ENCODE results near the gene BRMS1. TPM values are rescaled to one million over a fixed set of nuclear protein-coding genes. Genes with fewer than 3 reads are reported as not detected.

Gene BRMS1
- total RNA-seq, 1 experiment from 2014 or later, result 80.5 TPM

DNA sequence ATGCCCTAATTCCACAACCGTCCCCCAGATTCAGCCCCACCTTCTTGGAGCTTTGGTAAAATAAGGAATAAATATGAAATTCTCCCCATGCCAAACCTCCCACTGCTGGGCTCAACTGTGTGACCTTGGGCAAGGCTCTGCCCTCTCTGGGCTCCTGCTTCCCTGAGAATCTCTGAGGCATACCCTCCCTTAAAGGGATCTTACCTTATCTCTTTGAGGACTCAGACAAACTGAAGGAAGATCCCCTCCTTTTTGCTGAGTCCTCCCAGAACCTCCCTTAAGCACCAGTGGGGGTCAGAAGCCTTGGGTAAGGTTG is 30.8 kb downstream of the BRMS1 start:
- DNase-seq (ENCODE audit: low read depth, low spot score) (no peak), ATAC-seq (no peak)
- in situ Hi-C loops (cut with HindIII; ENCODE audit: low pct_unique_long_range_greater_than_20kb, low sequenced_read_pairs), result no loop called here
- ChIA-PET CTCF (no interaction called here), POLR2A (no interaction called here)
- Histone ChIP-seq H3K27me3 (ENCODE audit: control insufficient read depth, insufficient read depth, low read length) (no peaks in the 10 kb centered on the region), H3K9me3 (ENCODE audit: control insufficient read depth, insufficient read depth, low read depth, low read length) (no peaks in the 10 kb centered on the region), H3K4me3 (ENCODE audit: low read depth in 2 of 2, low read length in 2 of 2) (no peak overlapping the region), H3K4me1 (ENCODE audit: control insufficient read depth, insufficient read depth, low read length) (peaks cover 10% of the 10 kb centered on the region), H3K27ac (ENCODE audit: low read length) (no peak overlapping the region), H3K36me3 (ENCODE audit: control insufficient read depth, insufficient read depth, low read length) (no peaks in the 10 kb centered on the region)
- no TSS peak for BruUV-seq (replicated peaks)
- no peak for TF ChIP-seq SIN3A (IDR thresholded peaks at IDR 0.05; ENCODE audit: borderline replicate concordance, insufficient read depth, low read depth, low read length)
- TF ChIP-seq POLR2AphosphoS5 (IDR thresholded peaks at IDR 0.05; ENCODE audit: low read depth, low read length), result no peak
- TF ChIP-seq, protein P1, sequence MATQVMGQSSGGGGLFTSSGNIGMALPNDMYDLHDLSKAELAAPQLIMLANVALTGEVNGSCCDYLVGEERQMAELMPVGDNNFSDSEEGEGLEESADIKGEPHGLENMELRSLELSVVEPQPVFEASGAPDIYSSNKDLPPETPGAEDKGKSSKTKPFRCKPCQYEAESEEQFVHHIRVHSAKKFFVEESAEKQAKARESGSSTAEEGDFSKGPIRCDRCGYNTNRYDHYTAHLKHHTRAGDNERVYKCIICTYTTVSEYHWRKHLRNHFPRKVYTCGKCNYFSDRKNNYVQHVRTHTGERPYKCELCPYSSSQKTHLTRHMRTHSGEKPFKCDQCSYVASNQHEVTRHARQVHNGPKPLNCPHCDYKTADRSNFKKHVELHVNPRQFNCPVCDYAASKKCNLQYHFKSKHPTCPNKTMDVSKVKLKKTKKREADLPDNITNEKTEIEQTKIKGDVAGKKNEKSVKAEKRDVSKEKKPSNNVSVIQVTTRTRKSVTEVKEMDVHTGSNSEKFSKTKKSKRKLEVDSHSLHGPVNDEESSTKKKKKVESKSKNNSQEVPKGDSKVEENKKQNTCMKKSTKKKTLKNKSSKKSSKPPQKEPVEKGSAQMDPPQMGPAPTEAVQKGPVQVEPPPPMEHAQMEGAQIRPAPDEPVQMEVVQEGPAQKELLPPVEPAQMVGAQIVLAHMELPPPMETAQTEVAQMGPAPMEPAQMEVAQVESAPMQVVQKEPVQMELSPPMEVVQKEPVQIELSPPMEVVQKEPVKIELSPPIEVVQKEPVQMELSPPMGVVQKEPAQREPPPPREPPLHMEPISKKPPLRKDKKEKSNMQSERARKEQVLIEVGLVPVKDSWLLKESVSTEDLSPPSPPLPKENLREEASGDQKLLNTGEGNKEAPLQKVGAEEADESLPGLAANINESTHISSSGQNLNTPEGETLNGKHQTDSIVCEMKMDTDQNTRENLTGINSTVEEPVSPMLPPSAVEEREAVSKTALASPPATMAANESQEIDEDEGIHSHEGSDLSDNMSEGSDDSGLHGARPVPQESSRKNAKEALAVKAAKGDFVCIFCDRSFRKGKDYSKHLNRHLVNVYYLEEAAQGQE (IDR thresholded peaks at IDR 0.05; ENCODE audit: insufficient read depth in 1 of 2, low read depth in 2 of 2, low read length in 1 of 2), result no peak
- TF ChIP-seq TCF7L2 (IDR thresholded peaks at IDR 0.05; ENCODE audit: low read depth, low read length), result no peak
- TF ChIP-seq, protein P2, sequence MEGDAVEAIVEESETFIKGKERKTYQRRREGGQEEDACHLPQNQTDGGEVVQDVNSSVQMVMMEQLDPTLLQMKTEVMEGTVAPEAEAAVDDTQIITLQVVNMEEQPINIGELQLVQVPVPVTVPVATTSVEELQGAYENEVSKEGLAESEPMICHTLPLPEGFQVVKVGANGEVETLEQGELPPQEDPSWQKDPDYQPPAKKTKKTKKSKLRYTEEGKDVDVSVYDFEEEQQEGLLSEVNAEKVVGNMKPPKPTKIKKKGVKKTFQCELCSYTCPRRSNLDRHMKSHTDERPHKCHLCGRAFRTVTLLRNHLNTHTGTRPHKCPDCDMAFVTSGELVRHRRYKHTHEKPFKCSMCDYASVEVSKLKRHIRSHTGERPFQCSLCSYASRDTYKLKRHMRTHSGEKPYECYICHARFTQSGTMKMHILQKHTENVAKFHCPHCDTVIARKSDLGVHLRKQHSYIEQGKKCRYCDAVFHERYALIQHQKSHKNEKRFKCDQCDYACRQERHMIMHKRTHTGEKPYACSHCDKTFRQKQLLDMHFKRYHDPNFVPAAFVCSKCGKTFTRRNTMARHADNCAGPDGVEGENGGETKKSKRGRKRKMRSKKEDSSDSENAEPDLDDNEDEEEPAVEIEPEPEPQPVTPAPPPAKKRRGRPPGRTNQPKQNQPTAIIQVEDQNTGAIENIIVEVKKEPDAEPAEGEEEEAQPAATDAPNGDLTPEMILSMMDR (IDR thresholded peaks at IDR 0.05), result no peak
- intact Hi-C loops (cut with micrococcal nuclease; ENCODE audit: unreplicated experiment), result no loop called here

GRCh38 chr11:66313321-66314185 is 31.4 kb downstream of the BRMS1 start:
- Histone ChIP-seq H3K4me3 (ENCODE audit: low read depth in 2 of 2, low read length in 2 of 2) (peak overlapping the region; percentile 55 to 72), H3K36me3 (ENCODE audit: control insufficient read depth, insufficient read depth, low read length) (no peaks in the 10 kb centered on the region), H3K27me3 (ENCODE audit: control insufficient read depth, insufficient read depth, low read length) (no peaks in the 10 kb centered on the region), H3K9me3 (ENCODE audit: control insufficient read depth, insufficient read depth, low read depth, low read length) (no peaks in the 10 kb centered on the region), H3K27ac (ENCODE audit: low read length) (peak overlapping the region; percentile 56), H3K4me1 (ENCODE audit: control insufficient read depth, insufficient read depth, low read length) (peaks cover 10% of the 10 kb centered on the region)
- no TSS peak for BruUV-seq (replicated peaks)
- ATAC-seq (no peak), DNase-seq (ENCODE audit: low read depth, low spot score) (no peak)
- ChIA-PET CTCF (interaction anchor here (0.5 to 2.1 kb wide), 7 partner anchors 15 to 178 kb away, joined by 3 to 15 read pairs (median 3); no protein-coding TSS in a partner anchor), POLR2A (interaction anchor here (1.0 kb wide), 1 partner anchor 52 kb away, joined by 3 read pairs; no protein-coding TSS in a partner anchor)
- intact Hi-C loops (cut with micrococcal nuclease; ENCODE audit: unreplicated experiment) (loop anchor here (2.0 kb wide), 1 partner anchor 15 kb away; no protein-coding TSS in a partner anchor), in situ Hi-C loops (cut with HindIII; ENCODE audit: low pct_unique_long_range_greater_than_20kb, low sequenced_read_pairs) (no loop called here)
- TF ChIP-seq, protein P1 (IDR thresholded peaks at IDR 0.05; ENCODE audit: insufficient read depth in 1 of 2, low read depth in 2 of 2, low read length in 1 of 2), result no peak
- no peak for TF ChIP-seq POLR2AphosphoS5 (IDR thresholded peaks at IDR 0.05; ENCODE audit: low read depth, low read length)
- TF ChIP-seq, protein P2 (IDR thresholded peaks at IDR 0.05), result no peak; the same call in 1 of the 2 replicates
- TF ChIP-seq TCF7L2 (IDR thresholded peaks at IDR 0.05; ENCODE audit: low read depth, low read length), result no peak
- TF ChIP-seq SIN3A (IDR thresholded peaks at IDR 0.05; ENCODE audit: borderline replicate concordance, insufficient read depth, low read depth, low read length), result no peak
